Activated CD8-positive, alpha-beta T cell treated with anti-CD3 and anti-CD28 coated beads for 36 hours (primary cell): Measurements from ENCODE around the gene TTC23L. TPM values are rescaled to one million over a fixed set of nuclear protein-coding genes. Genes with fewer than 3 reads are reported as not detected.
A peak's percentile ranks its signal among the peaks of the same experiment; 100 is the strongest.

Source experiments
- ATAC-seq: fragments of 200-7000 bp; cut with Tn5 transposase; one replicate; pipeline ENCODE4 v1.10.0; 2021; ENCODE audit warnings: mild to moderate bottlenecking, moderate library complexity
- CTCF ChIA-PET: fragments of 350-600 bp; sonication (Branson Sonifier 250); formaldehyde crosslinking; loops from one replicate; lab custom pipeline; 2021; ENCODE audit warnings: antibody characterized with exemption; lab: Charles Lee
- POLR2A ChIA-PET: fragments of 350-600 bp; sonication (Branson Sonifier 250); formaldehyde crosslinking; loops from one replicate; lab custom pipeline; 2021; ENCODE audit warnings: antibody characterized with exemption; lab: Charles Lee
- DNase-seq: peaks from one replicate; pipeline ENCODE4 v3.0.0-alpha.2; 2020
- H3K27ac Mint-ChIP-seq: one replicate; pipeline ENCODE4 v1.8.0; 2021; ENCODE audit warnings: mild to moderate bottlenecking, mixed read lengths
- H3K27me3 Mint-ChIP-seq: one replicate; pipeline ENCODE4 v1.8.0; 2021; ENCODE audit warnings: mixed read lengths
- H3K36me3 Mint-ChIP-seq: one replicate; pipeline ENCODE4 v1.8.0; 2021; ENCODE audit warnings: low read depth, mixed read lengths
- H3K4me1 Mint-ChIP-seq: one replicate; pipeline ENCODE4 v1.8.0; 2021; ENCODE audit warnings: low read depth, mixed read lengths
- H3K4me3 Mint-ChIP-seq: one replicate; pipeline ENCODE4 v1.8.0; 2021; ENCODE audit warnings: mild to moderate bottlenecking, moderate library complexity, mixed read lengths
- H3K9me3 Mint-ChIP-seq: one replicate; pipeline ENCODE4 v1.8.0; 2021; ENCODE audit warnings: mixed read lengths
- CTCF ChIP-seq: fragments of 200-600 bp; IDR thresholded peaks from one replicate; pipeline ENCODE4 v1.8.0; 2022; ENCODE audit warnings: antibody characterized with exemption, mild to moderate bottlenecking
- intact Hi-C: fragments of 100-400 bp; cut with micrococcal nuclease; formaldehyde crosslinking; loops from one replicate; pipeline ENCODE4 v1.10.0; 2022
- total RNA-seq, 2 experiments: library from RNA; stranded (reverse); gene quantifications; one replicate each; pipeline ENCODE4 v1.2.3, GENCODE V29; 2021

Gene TTC23L
- total RNA-seq, 2 experiments from 2014 or later = 0.22 to 0.41 TPM

DNA sequence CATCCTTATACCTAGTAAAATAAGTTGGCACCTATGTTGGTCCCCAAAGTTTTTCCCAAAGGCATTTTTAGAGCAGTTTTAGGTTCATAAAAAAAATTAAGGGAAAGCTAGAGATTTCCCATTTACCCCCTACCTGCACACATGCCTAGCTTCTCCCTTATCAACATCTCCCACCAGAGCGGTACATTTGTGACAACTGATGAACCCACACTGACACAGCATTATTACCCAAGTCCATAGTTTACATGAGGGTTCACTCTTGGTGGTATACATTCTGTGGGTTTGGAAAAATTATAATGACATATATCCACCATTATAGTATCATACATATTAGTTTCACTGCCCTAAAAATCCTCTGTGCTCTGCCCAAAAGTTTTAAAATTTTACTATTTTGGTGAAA lies 64.3 kb downstream of the TTC23L start:
- Mint-ChIP-seq H3K36me3 (peaks cover 17% of the 10 kb centered on the region), H3K4me1 (no peaks in the 10 kb centered on the region), H3K27ac (no peak overlapping the region), H3K9me3 (no peaks in the 10 kb centered on the region), H3K27me3 (no peaks in the 10 kb centered on the region), H3K4me3 (no peak overlapping the region)
- intact Hi-C loops = no loop called here
- ATAC-seq = no peak
- no peak for DNase-seq
- ChIA-PET CTCF (interaction anchor here (0.6 to 2.0 kb wide), 5 partner anchors 10 to 429 kb away, joined by 3 to 11 read pairs (median 5); no protein-coding TSS in a partner anchor), POLR2A (interaction anchor here (1.0 kb wide), 1 partner anchor 380 kb away, joined by 3 read pairs; no protein-coding TSS in a partner anchor)
- no peak for TF ChIP-seq CTCF

GRCh38 chr5:34905564-34905963 lies 66.6 kb downstream of the TTC23L start:
- no peak for ATAC-seq
- ChIA-PET POLR2A (interaction anchor here (1.3 to 1.7 kb wide), 2 partner anchors 9 to 11 kb away, joined by 5 to 6 read pairs; partner anchors contain the start of genes BRIX1 and RAD1), CTCF (interaction anchor here (1.1 to 3.4 kb wide), 4 partner anchors 8 to 420 kb away, joined by 4 to 12 read pairs (median 6); no protein-coding TSS in a partner anchor)
- DNase-seq = no peak
- intact Hi-C loops = no loop called here
- Mint-ChIP-seq H3K27me3 (no peaks in the 10 kb centered on the region), H3K27ac (no peak overlapping the region), H3K4me1 (peaks cover 4% of the 10 kb centered on the region), H3K9me3 (no peaks in the 10 kb centered on the region), H3K36me3 (peaks cover 34% of the 10 kb centered on the region), H3K4me3 (no peak overlapping the region)
- no peak for TF ChIP-seq CTCF

GRCh38 chr5:34913072-34913471 lies 74.1 kb downstream of the TTC23L start:
- H3K9me3 Mint-ChIP-seq = no peaks in the 10 kb centered on the region
- ChIA-PET CTCF (interaction anchor here (0.7 to 1.0 kb wide), 2 partner anchors 21 to 144 kb away, joined by 3 read pairs; no protein-coding TSS in a partner anchor), POLR2A (interaction anchor here (1.2 to 2.5 kb wide), 2 partner anchors 17 to 20 kb away, joined by 3 to 5 read pairs; partner anchors contain the start of gene DNAJC21)
- peaks cover 28% of the 10 kb centered on the region for H3K4me1 Mint-ChIP-seq
- H3K27ac Mint-ChIP-seq = no peak overlapping the region
- intact Hi-C loops = no loop called here
- peaks cover 62% of the 10 kb centered on the region for H3K36me3 Mint-ChIP-seq
- no peak overlapping the region for H3K4me3 Mint-ChIP-seq
- ATAC-seq (no peak), DNase-seq (no peak)
- TF ChIP-seq CTCF = no peak
- no peaks in the 10 kb centered on the region for H3K27me3 Mint-ChIP-seq

GRCh38 chr5:34914671-34915138 lies 75.7 kb downstream of the TTC23L start:
- peak; percentile 12 for DNase-seq
- CTCF ChIA-PET = interaction anchor here (0.6 to 2.7 kb wide), 6 partner anchors 9 to 428 kb away, joined by 3 to 13 read pairs (median 6); partner anchors contain the start of gene DNAJC21
- Mint-ChIP-seq H3K27ac (no peak overlapping the region), H3K9me3 (no peaks in the 10 kb centered on the region), H3K27me3 (no peaks in the 10 kb centered on the region), H3K4me3 (no peak overlapping the region), H3K36me3 (peaks cover 57% of the 10 kb centered on the region), H3K4me1 (peaks cover 30% of the 10 kb centered on the region)
- ATAC-seq = peak; percentile 1
- POLR2A ChIA-PET = interaction anchor here (0.6 to 4.4 kb wide), 12 partner anchors 8 to 919 kb away, joined by 3 to 70 read pairs (median 4); partner anchors contain the start of genes DNAJC21 and TTC23L
- intact Hi-C loops = no loop called here
- TF ChIP-seq CTCF = no peak
